K562 (cell line): Measurements from ENCODE around the gene HINT3. TPM values are rescaled to one million over a fixed set of nuclear protein-coding genes. Genes with fewer than 3 reads are reported as not detected.

Source experiments
- ATF2 ChIP-seq: sonication (generic); formaldehyde crosslinking; IDR thresholded peaks from 2 replicates; pipeline ENCODE4 v1.8.1; 2022; ENCODE audit warnings: missing genetic modification reagents
- BCLAF1 ChIP-seq, 2 experiments: fragments of 450-650 bp in 1 of 2; IDR thresholded peaks; 2 replicates each; pipeline ENCODE4 v1.6.1; 2011 to 2017; ENCODE audit warnings: low read depth in 2 of 2, antibody characterized with exemption in 1 of 2, borderline replicate concordance in 1 of 2, low read length in 1 of 2, mild to moderate bottlenecking in 1 of 2, mixed read lengths in 1 of 2; ENCODE audit not compliant: control insufficient read depth in 1 of 2
- EP400 ChIP-seq: fragments of 450-650 bp; IDR thresholded peaks from 2 replicates; pipeline ENCODE4 v1.6.1; 2017; ENCODE audit warnings: antibody characterized with exemption, mild to moderate bottlenecking, moderate library complexity
- ETV1 ChIP-seq: fragments of 450-650 bp; conservative IDR thresholded peaks from 2 replicates; pipeline ENCODE4 v1.6.1; 2016; ENCODE audit warnings: missing genetic modification characterization, control low read depth, low read depth, missing compliant biosample characterization
- HSF4 ChIP-seq: fragments of 250-450 bp; sonication (Bioruptor Pico); IDR thresholded peaks from 2 replicates; pipeline ENCODE4 v2.1.2; 2022; ENCODE audit warnings: mild to moderate bottlenecking, moderate library complexity, borderline replicate concordance
- KDM4B ChIP-seq, 2 experiments: fragments of 450-650 bp in 1 of 2; sonication (generic) in 1 of 2; IDR thresholded peaks; 2 replicates each; pipeline ENCODE4 v1.6.1; 2016 to 2017; ENCODE audit warnings: borderline replicate concordance in 2 of 2, antibody characterized with exemption in 1 of 2, low read depth in 1 of 2, mild to moderate bottlenecking in 1 of 2
- KLF1 ChIP-seq: fragments of 450-650 bp; IDR thresholded peaks from 2 replicates; pipeline ENCODE4 v1.6.1; 2016; ENCODE audit warnings: missing genetic modification characterization, missing compliant biosample characterization
- MCM7 ChIP-seq, 2 experiments: fragments of 450-650 bp; IDR thresholded peaks; 2 replicates each; pipeline ENCODE4 v1.6.1; 2016 to 2018
- NCOA1 ChIP-seq: fragments of 450-650 bp; IDR thresholded peaks from 2 replicates; pipeline ENCODE4 v1.6.1; 2016; ENCODE audit warnings: low read depth
- NFRKB ChIP-seq: fragments of 450-650 bp; IDR thresholded peaks from 2 replicates; pipeline ENCODE4 v1.6.1; 2016; ENCODE audit warnings: low read depth
- NR1H2 ChIP-seq: sonication (generic); formaldehyde crosslinking; IDR thresholded peaks from 2 replicates; pipeline ENCODE4 v1.4.0; 2020; ENCODE audit warnings: mild to moderate bottlenecking, missing genetic modification reagents
- PTBP1 ChIP-seq: fragments of 200-400 bp; formaldehyde crosslinking; IDR thresholded peaks from 2 replicates; pipeline ENCODE4 v1.6.1; 2017; ENCODE audit warnings: low read depth, low read length
- TARDBP ChIP-seq: fragments of 450-650 bp; IDR thresholded peaks from 2 replicates; pipeline ENCODE4 v1.6.1; 2016
- ZBTB11 ChIP-seq, 3 experiments: fragments of 200-800 bp in 1 of 3; fragments of 250-450 bp in 1 of 3; fragments of 450-650 bp in 1 of 3; sonication (Bioruptor Pico) in 1 of 3; sonication (Bioruptor generic) in 1 of 3; formaldehyde crosslinking in 1 of 3; IDR thresholded peaks; 2 replicates each; pipeline versions ENCODE4 v1.6.1 to v1.8.0; 2016 to 2022; ENCODE audit warnings: mild to moderate bottlenecking in 2 of 3, missing genetic modification characterization in 2 of 3, missing compliant biosample characterization in 1 of 3, moderate library complexity in 1 of 3
- ZC3H11A ChIP-seq: IDR thresholded peaks from 2 replicates; pipeline ENCODE4 v1.6.1; 2012; ENCODE audit warnings: low read depth, low read length, improper control_type of control experiment
- ZC3H8 ChIP-seq: fragments of 450-650 bp; IDR thresholded peaks from 2 replicates; pipeline ENCODE4 v1.6.1; 2017
- ZNF140 ChIP-seq: fragments of 250-450 bp; sonication (Bioruptor Pico); IDR thresholded peaks from 2 replicates; pipeline ENCODE4 v1.8.0; 2021; ENCODE audit warnings: moderate library complexity, mild to moderate bottlenecking, inconsistent platforms
- polyA plus RNA-seq, 8 experiments: library from polyadenylated mRNA; depleted of rRNA in 4 of 8; stranded (reverse) in 5 of 8; unstranded in 3 of 8; fragments of >200 nt; fragmentation: Nextera tagmentation in 2 of 8; fragmentation: Illumina TruSeq in 1 of 8; extraction: Ambion mirVana in 2 of 8; extraction: Trizol in 1 of 8; gene quantifications; 2 replicates each; pipeline versions ENCODE4 v1.2.1 to v1.2.3, GENCODE V29; 2011 to 2014; ENCODE audit warnings: inconsistent platforms in 1 of 8, missing spikeins in 1 of 8
- total RNA-seq, 7 experiments: library from RNA; depleted of rRNA in 6 of 7; stranded (reverse); fragments of >200 nt in 6 of 7; fragmentation: Illumina TruSeq in 2 of 7; extraction: Trizol in 2 of 7; gene quantifications; 2 replicates each; pipeline versions ENCODE4 v1.2.1 to v1.2.3, GENCODE V29; 2011 to 2021; ENCODE audit warnings: low replicate concordance in 1 of 7
- TF ChIP-seq, protein P1 (sequence below): fragments of 450-650 bp; formaldehyde crosslinking; IDR thresholded peaks from 2 replicates; pipeline ENCODE4 v1.4.0; 2020; ENCODE audit warnings: mild to moderate bottlenecking

Gene HINT3
- total and polyA plus RNA-seq, 9 of the 15 experiments (the other 6 are each of a cell fraction or from before 2014, with no cell fraction given), result 1.4 to 16.6 (median 10.8) TPM

DNA sequence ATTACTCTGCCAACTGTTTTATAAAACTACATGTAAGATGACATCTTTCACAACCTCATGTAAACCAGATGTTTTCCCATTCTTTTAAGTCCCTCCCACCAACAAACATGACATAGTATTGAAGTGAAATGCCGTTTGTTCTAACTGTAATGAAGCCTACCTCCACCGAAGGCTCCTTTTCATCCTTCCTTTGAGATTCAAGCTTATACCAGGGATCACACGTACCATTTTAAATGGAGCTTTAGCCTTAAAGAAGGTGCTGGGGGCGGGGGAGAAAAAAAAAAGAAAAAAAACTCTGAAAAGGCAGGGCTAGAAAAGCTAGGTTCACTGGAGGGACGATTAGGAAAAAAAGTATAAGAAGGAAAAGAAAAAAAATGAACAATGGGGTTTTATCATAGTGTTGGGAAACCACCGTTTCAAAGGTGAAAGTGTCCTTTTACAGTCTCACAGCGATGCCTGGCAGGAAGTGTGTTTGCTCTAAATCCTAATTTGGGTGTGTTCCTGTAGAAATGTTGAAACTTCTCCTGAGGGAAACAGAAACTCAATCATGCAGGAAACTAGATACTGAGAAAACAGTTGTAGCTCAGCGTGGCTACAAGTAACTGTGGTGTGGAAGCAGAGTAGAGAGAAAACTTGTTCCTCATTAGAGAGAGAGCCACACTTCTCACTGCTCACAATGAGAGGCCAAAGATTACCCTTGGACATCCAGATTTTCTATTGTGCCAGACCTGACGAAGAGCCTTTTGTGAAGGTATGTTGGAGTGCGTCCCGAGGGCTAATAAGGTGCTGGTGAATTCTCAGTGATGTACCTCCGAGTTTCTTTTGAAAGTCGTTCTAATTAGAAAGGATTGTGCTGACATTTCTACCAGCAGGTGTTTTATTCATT lies 37.6 kb upstream of the HINT3 start (continued):
- TF ChIP-seq ZBTB11 (CRISPR knock-in tag; IDR thresholded peaks at IDR 0.05), result peak in 1 of 3 experiments; percentile 51; a peak in 2 of 6 replicates
- TF ChIP-seq MCM7 (IDR thresholded peaks at IDR 0.05), result no peak
- TF ChIP-seq ZC3H8, result no peak
- no peak for TF ChIP-seq ZC3H11A
- no peak for TF ChIP-seq ATF2 (CRISPR knock-in tag)
- TF ChIP-seq BCLAF1 (IDR thresholded peaks at IDR 0.05; ENCODE audit: borderline replicate concordance in 1 of 2, control insufficient read depth in 1 of 2, low read depth in 2 of 2, low read length in 1 of 2), result no peak
- TF ChIP-seq ZNF140 (CRISPR knock-in tag), result no peak
- no peak for TF ChIP-seq NCOA1
- TF ChIP-seq PTBP1, result no peak
- TF ChIP-seq KDM4B (IDR thresholded peaks at IDR 0.05; ENCODE audit: borderline replicate concordance in 2 of 2, low read depth in 1 of 2), result no peak
- no peak for TF ChIP-seq HSF4
- TF ChIP-seq NR1H2, result no peak
- TF ChIP-seq ETV1 (tag), result no peak; the same call in 1 of the 2 replicates
- TF ChIP-seq KLF1 (tag), result no peak
- no peak for TF ChIP-seq TARDBP
- TF ChIP-seq EP400, result 0 out of 2 replicates have a peak, but pooled peaks have one; percentile 15
- 0 out of 2 replicates have a peak, but pooled peaks have one; percentile 26 for TF ChIP-seq NFRKB
- TF ChIP-seq, protein P1, sequence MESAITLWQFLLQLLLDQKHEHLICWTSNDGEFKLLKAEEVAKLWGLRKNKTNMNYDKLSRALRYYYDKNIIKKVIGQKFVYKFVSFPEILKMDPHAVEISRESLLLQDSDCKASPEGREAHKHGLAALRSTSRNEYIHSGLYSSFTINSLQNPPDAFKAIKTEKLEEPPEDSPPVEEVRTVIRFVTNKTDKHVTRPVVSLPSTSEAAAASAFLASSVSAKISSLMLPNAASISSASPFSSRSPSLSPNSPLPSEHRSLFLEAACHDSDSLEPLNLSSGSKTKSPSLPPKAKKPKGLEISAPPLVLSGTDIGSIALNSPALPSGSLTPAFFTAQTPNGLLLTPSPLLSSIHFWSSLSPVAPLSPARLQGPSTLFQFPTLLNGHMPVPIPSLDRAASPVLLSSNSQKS (CRISPR knock-in tag), result no peak
